K562 treated with DMSO at 1 percent for 48 hours (cell line): ENCODE measurements around the gene EPS8L1. TPM values are rescaled to one million over a fixed set of nuclear protein-coding genes. Genes with fewer than 3 reads are reported as not detected.

Experiments
- total RNA-seq: library from RNA; unstranded; fragments of 300-600 nt; gene quantifications from 2 replicates; pipeline ENCODE4 v1.2.3, GENCODE V29; 2022; ENCODE audit warnings: low replicate concordance; ENCODE audit errors: extremely low read depth

Gene EPS8L1
- not detected in 2 replicates for total RNA-seq

DNA sequence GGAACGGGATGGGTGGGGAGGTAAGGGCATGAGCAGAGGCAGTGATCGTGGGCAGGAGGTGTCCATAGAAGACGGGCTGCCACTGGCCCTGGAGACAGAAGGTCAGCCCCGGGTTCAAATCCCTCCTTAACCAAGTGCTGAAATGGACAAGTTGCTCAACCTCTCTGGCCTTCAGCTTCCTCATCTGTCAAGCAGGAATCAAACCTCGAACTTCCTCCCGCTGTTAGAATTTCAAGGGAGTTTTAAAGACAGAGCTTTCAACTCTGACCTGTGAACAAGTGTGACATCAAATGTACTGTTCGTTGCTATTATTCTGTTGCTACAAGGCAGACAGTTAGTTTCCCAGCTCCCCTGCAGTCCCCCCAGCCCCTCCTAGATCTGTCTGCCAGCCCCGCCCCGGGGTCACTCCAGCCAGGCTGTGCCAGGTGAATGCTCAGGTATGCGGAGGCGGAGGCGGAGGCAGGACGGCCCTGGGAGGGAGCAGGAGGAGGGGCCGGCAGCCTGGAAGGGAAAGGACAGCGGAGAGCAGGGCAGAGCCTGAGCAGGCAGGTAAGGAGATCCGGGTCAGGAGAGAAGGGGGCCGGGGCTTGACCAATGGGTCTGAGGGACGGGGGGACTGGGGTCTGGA is at the start of gene EPS8L1:
EPS8L1 (plus strand) TSS at position 499 of the 628 bp plus-strand sequence. CDS start 576 bp downstream, outside the sequence.

DNA sequence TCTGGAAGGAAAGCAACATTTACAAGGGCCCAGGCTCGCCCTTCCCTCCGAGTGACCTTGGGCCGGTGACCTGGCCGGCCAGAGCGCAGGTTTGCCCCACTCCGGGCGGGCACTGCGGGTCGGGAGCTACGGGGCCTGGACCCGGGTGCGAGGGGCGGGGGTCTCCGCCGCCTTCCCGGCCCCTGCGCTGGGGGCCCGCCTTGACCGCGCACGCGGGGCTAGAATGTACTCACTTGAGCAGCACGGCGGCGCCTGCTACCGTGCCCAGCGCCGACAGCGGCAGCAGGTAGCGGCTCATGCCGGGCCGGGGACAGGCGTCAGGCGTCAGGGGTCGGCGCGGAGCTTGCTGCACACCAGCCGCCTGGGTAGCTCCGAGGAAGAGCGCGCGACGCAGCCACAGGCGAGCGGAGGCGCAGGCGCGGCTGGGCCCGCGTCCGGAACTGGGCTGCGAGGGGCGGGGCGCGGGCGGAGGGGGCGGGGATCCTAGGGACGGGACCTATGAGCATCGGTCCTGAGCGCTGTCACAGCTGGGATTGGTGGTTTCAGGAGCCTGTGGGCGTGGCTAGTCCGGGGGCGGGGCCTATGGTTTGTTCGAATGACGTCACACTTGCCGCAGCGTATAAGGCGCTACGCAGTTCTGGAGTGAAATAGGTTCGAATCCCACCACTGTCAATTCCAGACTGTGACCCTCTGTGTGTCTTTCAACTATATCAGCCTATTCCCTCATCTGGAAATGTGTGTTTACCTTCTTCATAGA is 12.8 kb upstream of the EPS8L1 start, which contains the start of gene RDH13:
RDH13 (minus strand) TSS at position 414 of the 757 bp plus-strand sequence; CDS start at position 298, 116 bp downstream.

DNA sequence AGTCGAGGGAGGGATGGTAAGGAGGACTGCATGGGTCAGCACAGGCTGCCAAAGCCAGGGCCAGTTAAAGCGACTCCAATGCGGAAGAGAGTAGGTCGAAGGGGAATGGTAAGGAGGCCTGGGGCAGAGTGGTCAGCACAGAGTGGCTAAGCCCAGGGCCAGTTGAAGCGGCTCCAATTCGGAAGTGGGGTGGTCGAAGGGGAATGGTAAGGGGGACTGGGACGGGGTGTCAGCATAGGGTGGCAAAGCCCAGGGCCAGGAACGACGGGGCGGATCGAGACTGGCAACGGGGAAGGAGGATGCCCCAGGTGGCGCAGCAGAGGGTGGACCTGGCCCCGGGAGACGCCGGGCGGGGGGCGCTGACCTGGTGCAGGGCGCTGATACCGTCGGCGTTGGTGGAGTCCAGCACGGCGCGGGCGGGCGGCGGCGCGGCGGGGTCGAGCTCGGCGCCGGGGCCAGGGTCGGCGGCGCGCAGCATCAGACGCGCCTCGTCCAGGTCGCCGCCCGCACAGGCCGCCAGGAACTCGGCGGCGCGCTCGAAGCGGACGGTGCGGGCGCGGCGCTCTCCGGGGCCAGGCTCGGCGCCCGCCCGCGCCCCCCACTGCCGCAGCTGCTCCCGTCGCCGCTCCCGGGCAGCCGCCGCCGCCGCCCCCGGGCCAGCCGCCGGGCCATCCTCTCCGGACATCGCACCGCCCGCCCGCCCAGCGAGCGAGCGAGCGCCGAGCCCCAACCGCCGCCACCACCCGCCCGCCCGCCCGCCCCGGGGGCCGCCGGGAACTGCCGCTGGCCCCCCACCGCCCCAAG is 41.4 kb downstream of the EPS8L1 start, which contains the start of gene PPP1R12C:
PPP1R12C (minus strand) TSS at position 779 of the 804 bp plus-strand sequence; CDS start at position 685, 94 bp downstream.

Other genes starting within 250 kb of the EPS8L1 start
- gene KIR2DS4, start 243.2 kb upstream of the EPS8L1 start, total RNA-seq, result not detected in 2 replicates
- not detected in 2 replicates for gene KIR3DL2, start 225.4 kb upstream of the EPS8L1 start, total RNA-seq
- not detected in 2 replicates for gene FCAR, start 201.6 kb upstream of the EPS8L1 start, total RNA-seq
- not detected in 2 replicates for gene NCR1, start 169.7 kb upstream of the EPS8L1 start, total RNA-seq
- not detected in 2 replicates for gene NLRP7, start 128.3 kb upstream of the EPS8L1 start, total RNA-seq
- gene NLRP2, start 109.5 kb upstream of the EPS8L1 start, total RNA-seq, result not detected in 2 replicates
- gene GP6, start 37.6 kb upstream of the EPS8L1 start, total RNA-seq, result not detected in 2 replicates
- not detected in 2 replicates for gene RDH13, start 12.7 kb upstream of the EPS8L1 start, total RNA-seq
- gene PPP1R12C, start 41.8 kb downstream of the EPS8L1 start, total RNA-seq, result not detected in 2 replicates
- not detected in 2 replicates for gene TNNT1, start 73.3 kb downstream of the EPS8L1 start, total RNA-seq
- gene TNNI3, start 81.9 kb downstream of the EPS8L1 start, total RNA-seq, result not detected in 2 replicates
- gene DNAAF3, start 90.7 kb downstream of the EPS8L1 start, total RNA-seq, result not detected in 2 replicates
- not detected in 2 replicates for gene SYT5, start 104.4 kb downstream of the EPS8L1 start, total RNA-seq
- gene PTPRH, start 133.6 kb downstream of the EPS8L1 start, total RNA-seq, result not detected in 2 replicates
- gene TMEM86B, start 152.9 kb downstream of the EPS8L1 start, total RNA-seq, result not detected in 2 replicates
- 133 TPM in 1 of 2 replicates, not detected in the other for gene PPP6R1, start 183.1 kb downstream of the EPS8L1 start, total RNA-seq
- not detected in 2 replicates for gene HSPBP1, start 204.2 kb downstream of the EPS8L1 start, total RNA-seq
- gene BRSK1, start 208.1 kb downstream of the EPS8L1 start, total RNA-seq, result not detected in 2 replicates
- not detected in 2 replicates for gene TMEM150B, start 249.5 kb downstream of the EPS8L1 start, total RNA-seq